ENCODE results near the gene FCMR.
"Not testable (repeated sequence)": the region's sequence is repeated elsewhere in the genome, so short reads cannot be mapped to it uniquely, and the experiment has no call there.

The FCMR gene

GRCh38 chr1:206949641-206950040, 27.9 kb upstream of the FCMR start:
- DNase-seq, result no peak

DNA sequence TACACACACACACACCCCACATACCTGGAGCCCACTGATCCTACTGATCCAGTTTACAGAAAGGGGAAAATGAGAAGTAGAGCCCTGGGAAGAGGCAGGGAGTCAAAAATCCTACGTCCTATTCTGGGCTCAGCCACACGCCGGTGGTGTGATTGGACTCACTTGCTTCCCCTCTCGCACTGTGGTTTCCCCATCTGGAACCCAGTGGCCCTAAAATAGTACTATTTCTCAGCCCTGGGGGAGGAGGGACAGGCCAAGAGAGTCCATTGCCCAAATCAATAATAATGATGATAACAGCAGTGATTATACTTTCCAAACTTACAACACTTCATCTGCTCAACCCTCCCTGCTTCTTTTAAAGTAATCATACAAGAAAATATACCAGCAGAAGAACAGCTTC, 27.5 kb upstream of the FCMR start:
- DNase-seq, result peak; percentile 87 to 92 (median 91)

DNA sequence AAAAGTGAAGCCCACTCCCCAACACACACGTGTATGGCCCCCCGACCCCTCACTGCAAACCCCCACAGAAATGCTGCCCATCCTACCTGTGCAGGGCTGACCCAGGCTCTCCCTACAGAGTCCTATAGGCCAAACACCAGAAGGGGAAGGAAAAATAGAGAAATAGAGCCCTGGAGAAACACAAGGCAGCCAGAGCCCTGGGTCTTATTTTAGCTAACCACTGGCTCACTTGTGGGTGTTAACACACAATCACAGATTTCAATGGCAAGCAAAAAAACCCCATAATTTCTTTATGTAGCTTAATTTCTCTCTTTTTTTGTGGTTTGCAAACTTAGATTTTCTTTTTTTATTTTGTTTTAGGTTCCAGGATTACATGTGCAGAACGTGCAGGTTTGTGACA, 25.5 kb upstream of the FCMR start:
- DNase-seq, result peak; percentile 32 to 49 (median 49)

GRCh38 chr1:206946261-206946660, 24.5 kb upstream of the FCMR start, which contains the start of gene PIGR:
Gene PIGR (minus strand): TSS chr1:206946466. CDS start chr1:206940531, 5,935 bp downstream.
- no peak for DNase-seq

- no peak for DNase-seq
Measured at GRCh38 chr1:206945779-206946178, 24.0 kb upstream of the FCMR start.

DNA sequence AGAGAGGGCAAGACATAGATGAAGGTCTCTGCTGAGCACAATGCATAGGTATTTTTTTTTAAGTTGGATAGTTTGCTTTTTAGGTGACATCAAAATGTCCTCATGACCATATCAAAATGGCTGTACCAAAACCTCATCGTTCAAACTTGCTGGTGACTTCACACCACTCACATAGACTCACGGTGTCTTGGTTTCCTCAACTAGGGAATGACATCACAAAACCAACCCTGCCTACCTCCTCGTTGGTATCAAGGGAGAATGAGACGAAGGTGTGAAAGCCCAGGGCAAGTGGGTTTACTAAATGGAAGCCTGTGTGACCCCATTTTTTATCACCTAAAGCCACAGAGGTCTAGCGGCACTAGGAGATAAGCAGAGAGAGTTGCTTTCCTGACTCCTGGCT, 23.0 kb upstream of the FCMR start:
- DNase-seq, result no peak

GRCh38 chr1:206941766-206942418, 20.2 kb upstream of the FCMR start:
- no peak for DNase-seq

- no peak for DNase-seq
Measured at GRCh38 chr1:206940588-206940936, 18.8 kb upstream of the FCMR start.

GRCh38 chr1:206939841-206940587, 18.3 kb upstream of the FCMR start:
- DNase-seq, result no peak

DNA sequence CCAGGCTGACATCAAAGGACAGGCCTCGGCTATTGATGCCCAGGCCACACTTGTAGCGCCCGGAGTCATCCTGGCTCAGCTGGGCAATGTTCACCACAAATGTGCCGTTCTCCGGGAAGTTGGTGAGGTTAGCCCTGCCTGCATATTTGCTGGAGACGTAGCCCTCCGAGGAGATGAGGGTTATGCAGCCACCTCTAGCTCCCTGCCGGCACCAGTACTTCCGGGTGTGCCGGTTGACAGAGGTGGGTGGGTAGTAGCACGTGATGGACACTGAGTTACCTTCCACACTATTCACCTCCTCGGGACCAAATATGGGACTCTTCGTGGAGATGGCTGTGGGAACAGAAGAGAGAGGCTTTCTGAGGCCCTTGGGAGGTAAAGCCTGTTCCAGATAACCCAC, 17.4 kb upstream of the FCMR start:
- DNase-seq, result no peak

DNA sequence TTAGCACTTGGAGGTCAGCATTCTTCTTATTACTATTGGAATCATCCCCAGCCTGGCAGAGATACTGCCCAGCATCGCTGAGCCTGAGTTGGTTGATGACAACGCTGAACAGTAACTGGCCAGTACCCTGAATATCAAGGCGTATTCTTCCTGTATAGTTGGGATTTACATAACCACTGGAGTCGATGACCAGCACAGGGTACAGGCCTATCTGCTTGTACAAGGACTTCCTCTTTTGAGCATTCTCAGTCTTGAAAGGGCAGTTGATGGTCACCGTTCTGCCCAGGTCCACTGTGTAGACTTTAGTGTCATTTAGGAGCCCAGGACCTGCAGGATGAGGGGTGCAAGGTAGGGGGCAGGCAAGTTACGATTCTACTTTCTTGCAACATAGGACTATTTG, 15.7 kb upstream of the FCMR start:
- DNase-seq, result peak; percentile 40 to 78 (median 54)

- DNase-seq, result peak; percentile 81 to 93 (median 83)
Measured at GRCh38 chr1:206935491-206936067, 13.8 kb upstream of the FCMR start.

DNA sequence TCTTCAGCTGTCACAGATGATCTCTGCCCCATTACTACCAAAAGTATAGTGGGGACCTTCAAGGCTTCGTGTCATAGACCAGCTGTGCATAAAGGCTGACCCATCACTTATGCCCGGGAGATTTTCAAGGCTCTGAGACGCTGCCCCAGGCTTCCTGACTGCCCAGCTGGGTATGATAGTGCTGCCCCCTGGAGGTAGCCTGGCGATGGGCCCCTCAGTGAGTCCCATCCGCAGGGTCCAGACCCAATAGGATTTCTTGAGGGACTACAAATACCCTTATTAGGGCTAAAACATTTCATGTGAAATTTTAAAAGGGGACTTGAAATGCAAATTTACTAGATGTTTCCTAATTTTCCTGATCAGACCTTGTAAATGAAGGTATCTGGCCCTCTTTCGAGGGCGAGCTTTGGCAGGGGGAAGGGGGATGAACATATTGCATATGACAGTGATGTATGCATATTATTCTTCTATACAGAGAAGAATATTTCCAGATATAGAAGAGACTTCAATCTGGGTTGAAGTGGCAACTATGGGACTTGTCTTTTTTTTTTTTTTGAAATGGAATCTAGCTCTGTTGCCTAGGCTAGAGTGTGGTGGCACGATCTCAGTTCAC, 11.7 kb upstream of the FCMR start:
- DNase-seq, result peak; percentile 81 to 91 (median 86)

GRCh38 chr1:206932177-206932576, 10.4 kb upstream of the FCMR start:
- peak; percentile 82 to 89 (median 87) for DNase-seq

- DNase-seq, result no peak
Measured at GRCh38 chr1:206931709-206932108, 10.0 kb upstream of the FCMR start.

DNA sequence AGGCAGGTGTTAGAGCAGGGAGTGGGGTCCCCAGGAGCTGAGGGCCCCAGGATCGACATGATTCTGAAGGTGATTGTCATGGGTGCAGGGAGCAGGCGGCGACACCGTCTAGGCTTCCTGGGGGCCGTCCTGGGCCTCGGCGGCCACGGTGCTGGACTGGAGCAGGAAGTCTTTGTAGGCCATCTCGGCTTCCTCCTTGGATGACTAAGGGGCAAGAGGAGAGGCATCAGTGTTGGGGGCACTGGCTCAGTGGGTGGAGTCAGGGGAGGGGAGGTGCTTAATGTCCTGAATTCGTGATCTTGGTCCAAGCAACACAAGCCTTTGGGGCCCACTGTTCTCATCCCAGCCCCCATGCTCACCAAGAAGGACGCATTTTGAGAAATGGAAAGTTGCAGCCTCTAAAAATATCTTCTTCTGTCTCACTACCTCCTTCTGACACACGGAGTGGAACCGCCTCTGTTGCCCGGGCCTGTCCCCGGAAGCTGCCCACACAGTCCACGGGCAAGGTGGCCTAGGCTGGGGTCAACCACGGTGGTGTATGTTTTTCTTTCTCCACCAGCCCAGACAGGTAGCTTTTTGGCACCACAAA, 8.6 kb upstream of the FCMR start:
- peak; percentile 76 to 84 (median 81) for DNase-seq

DNA sequence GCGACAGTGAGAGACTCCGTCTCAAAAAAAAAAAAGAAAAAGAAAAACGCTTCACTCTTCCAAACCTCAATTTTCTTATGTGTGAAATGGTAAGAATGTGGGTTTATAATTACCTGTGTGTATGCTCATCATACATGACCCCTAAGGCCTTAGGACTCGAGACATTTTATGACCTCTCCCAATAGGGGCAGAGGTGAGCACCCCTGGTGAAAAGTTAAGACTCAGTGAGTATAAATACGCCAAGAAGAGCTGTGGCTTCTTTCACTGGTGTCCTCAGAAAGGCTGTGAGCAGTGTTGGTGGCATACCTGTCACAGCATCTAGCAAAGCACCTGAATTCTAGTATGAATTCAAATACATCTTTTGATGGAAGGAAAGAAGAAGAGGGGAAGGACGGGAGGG, 7.8 kb upstream of the FCMR start:
- no peak for DNase-seq

GRCh38 chr1:206926286-206926685, 4.5 kb upstream of the FCMR start:
- DNase-seq, result no peak

GRCh38 chr1:206925106-206925736, 3.5 kb upstream of the FCMR start:
- DNase-seq, result peak; percentile 90 to 93 (median 90)

DNA sequence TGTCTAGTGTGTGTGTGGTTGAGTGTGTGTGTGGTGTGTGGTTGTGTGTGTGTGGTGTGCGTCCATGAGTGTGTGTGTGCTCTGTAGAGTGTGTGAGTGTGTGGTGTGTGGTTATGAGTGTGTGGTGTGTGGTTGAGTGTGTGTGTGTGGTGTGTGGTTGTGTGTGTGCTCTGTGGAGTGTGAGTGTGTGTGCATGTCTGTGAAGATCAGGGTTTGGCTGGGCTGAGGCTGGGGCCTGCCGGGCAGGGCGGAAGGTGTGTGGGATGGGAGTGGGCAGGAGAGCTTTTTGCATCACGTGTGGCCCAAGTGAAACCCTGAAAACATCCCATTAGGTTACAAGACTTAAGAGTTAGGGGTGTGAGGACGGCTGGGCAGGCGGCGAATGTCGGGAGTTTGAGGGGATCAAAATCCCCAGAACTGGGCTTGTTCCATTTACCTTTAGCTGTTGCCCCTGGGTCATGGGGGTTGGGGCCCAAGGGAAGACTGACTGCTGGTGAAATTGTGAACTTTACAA, 2.9 kb upstream of the FCMR start:
- DNase-seq, result peak in 2 of 3 donors; percentile 33 to 44

DNA sequence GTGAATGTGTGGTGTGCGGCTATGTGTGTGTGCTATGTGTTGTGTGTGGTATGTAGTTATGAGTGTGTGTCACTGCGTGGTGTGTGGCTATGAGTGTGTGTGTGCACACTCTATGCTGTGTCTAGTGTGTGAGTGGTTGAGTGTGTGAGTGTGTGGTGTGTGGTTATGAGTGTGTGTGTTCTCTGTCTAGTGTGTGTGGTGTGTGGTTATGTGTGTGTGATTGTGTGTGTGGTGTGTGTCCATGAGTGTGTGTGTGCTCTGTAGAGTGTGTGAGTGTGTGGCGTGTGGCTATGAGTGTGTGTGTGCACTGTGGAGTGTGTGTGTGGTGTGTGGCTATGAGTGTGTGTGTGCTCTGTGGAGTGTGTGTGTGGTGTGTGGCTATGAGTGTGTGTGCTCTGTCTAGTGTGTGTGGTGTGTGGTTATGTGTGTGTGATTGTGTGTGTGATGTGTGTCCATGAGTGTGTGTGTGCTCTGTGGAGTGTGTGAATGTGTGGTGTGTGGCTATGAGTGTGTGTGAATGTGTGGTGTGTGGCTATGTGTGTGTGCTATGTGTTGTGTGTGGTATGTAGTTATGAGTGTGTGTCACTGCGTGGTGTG, 2.3 kb upstream of the FCMR start:
- DNase-seq, result not testable (repeated sequence)

Data from suppressor macrophage treated with lipopolysaccharide for 1 hour (primary cell).